Motor neuron (in vitro differentiated cells): ENCODE data around the gene ZNF267. TPM values are rescaled to one million over a fixed set of nuclear protein-coding genes. Genes with fewer than 3 reads are reported as not detected.
"Not testable (repeated sequence)": the region's sequence is repeated elsewhere in the genome, so short reads cannot be mapped to it uniquely, and the experiment has no call there.

Experiments used
- ATAC-seq, 8 experiments: fragments of 200-7000 bp; cut with Tn5 transposase; replicated peaks in 6 of 8; 2 replicates each; pipeline ENCODE4 v1.8.0; 2021; ENCODE audit warnings: mild to moderate bottlenecking in 8 of 8, moderate library complexity in 8 of 8
- H3K27ac ChIP-seq, 2 donors: fragments of 250-450 bp; sonication (Bioruptor Pico); 2 replicates each; pipeline ENCODE4 v1.9.0; 2021; ENCODE audit warnings: antibody characterized with exemption in 2 of 2, mild to moderate bottlenecking in 2 of 2, moderate library complexity in 1 of 2
- H3K4me1 ChIP-seq, 2 donors: fragments of 250-450 bp; sonication (Bioruptor Pico); replicated peaks in 1 of 2; 2 replicates each; pipeline ENCODE4 v1.6.1; 2021; ENCODE audit warnings: antibody characterized with exemption in 2 of 2, mild to moderate bottlenecking in 2 of 2, moderate library complexity in 1 of 2
- H3K4me3 ChIP-seq, 5 donors: fragments of 250-450 bp; sonication (Bioruptor Pico); 2 replicates each; pipeline ENCODE4 v1.9.0; 2021; ENCODE audit warnings: antibody characterized with exemption in 5 of 5, mild to moderate bottlenecking in 5 of 5, moderate library complexity in 4 of 5
- WGBS, 10 experiments: fragments of 450-650 bp; shearing (Covaris generic); methylation state at CpG; one replicate each; pipeline ENCODE4 v1.0.0; 2022; 5-methylcytosine and 5-hydroxymethylcytosine counted together
- in situ Hi-C, 9 experiments: fragments of 400-800 bp; cut with MboI; loops; one replicate each; pipeline ENCODE4 v1.15.0; 2021; ENCODE audit warnings: low sequenced_read_pairs in 9 of 9, low pct_unique_long_range_greater_than_20kb in 2 of 9; ENCODE audit not compliant: unreplicated experiment in 9 of 9
- total RNA-seq, 8 experiments: library from RNA; unstranded; fragments of 300-600 nt; gene quantifications; 2 replicates each; pipeline versions ENCODE4 v1.2.3 to v1.2.4, GENCODE V29; 2022

Gene ZNF267
- total RNA-seq, result 10 to 100 TPM in 3 of 8 experiments, 1 to 10 TPM in 5; 6.1 to 14.5 (median 8.8) TPM

- WGBS, 10 experiments, result 0 to 3% (median 0%) methylated on average over 1 to 12 of the region's 57 CpGs; no CpG with 5 or more reads in 3 of the 10 experiments
Measured at GRCh38 chr16:31873556-31874365, at the start of gene ZNF267. ZNF267 (plus strand) TSS chr16:31873807; CDS start chr16:31873967, 160 bp downstream.

DNA sequence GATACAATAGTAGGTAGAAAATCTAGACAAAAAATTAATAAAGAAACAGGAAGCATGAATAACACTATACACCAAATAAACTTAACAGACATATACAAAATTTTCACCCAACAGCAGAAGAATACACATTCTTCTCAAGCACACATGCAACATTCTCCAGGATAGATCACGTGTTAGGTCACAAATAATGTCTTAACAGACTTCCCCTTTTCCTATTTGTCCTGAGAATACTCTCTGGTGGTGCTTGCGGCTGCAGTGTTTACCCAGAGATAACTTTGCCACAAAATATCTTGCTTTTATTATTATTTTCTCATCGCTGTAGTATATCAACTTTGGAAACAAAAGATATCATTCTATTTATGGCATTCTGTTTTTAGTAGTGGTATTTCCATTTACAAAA is 40.6 kb upstream of the ZNF267 start:
- in situ Hi-C loops, result no loop called here
- 0 to 49% (median 29%) methylated on average over 1 to 3 of the region's 3 CpGs; no CpG with 5 or more reads in 1 of the 10 experiments for WGBS, 10 experiments
- H3K4me1 ChIP-seq, result no peaks in the 10 kb centered on the region
- no peak overlapping the region for H3K4me3 ChIP-seq
- ATAC-seq, result no peak
- no peak overlapping the region for H3K27ac ChIP-seq

More at GRCh38 chr16:31873556-31874365, at the start of gene ZNF267:
- peak within 1 kb of the TSS; percentile 75 to 95 (median 93) for H3K4me3 ChIP-seq
- H3K27ac ChIP-seq, result peak within 1 kb of the TSS; percentile 78 to 85
- in situ Hi-C loops, result loop anchor here in 3 of 9 experiments (25.0 kb wide), 3 partner anchors 411 to 911 kb away; partner anchors contain the start of genes ARMC5 (in 1 of the 3), HSD3B7 (in 1 of the 3), SETD1A (in 1 of the 3) and TGFB1I1 (in 1 of the 3)
- peak; percentile 79 to 98 (median 94) for ATAC-seq
- peaks cover 16 to 28% of the 10 kb centered on the region in 2 donors for H3K4me1 ChIP-seq

GRCh38 chr16:31836396-31836795 is 37.2 kb upstream of the ZNF267 start:
- no CpG with 5 or more reads among the region's 31 CpGs for WGBS, 10 experiments
- in situ Hi-C loops, result not testable (repeated sequence)

GRCh38 chr16:31842864-31843263 is 30.7 kb upstream of the ZNF267 start:
- H3K4me3 ChIP-seq, result no peak overlapping the region
- no peak for ATAC-seq
- 0 to 73% (median 20%) methylated on average over 1 to 6 of the region's 7 CpGs; no CpG with 5 or more reads in 1 of the 10 experiments for WGBS, 10 experiments
- in situ Hi-C loops, result no loop called here
- no peaks in the 10 kb centered on the region for H3K4me1 ChIP-seq
- no peak overlapping the region for H3K27ac ChIP-seq

More at GRCh38 chr16:31836396-31836795, 37.2 kb upstream of the ZNF267 start:
- not testable (repeated sequence) for H3K27ac ChIP-seq, H3K4me1 ChIP-seq, H3K4me3 ChIP-seq, ATAC-seq

DNA sequence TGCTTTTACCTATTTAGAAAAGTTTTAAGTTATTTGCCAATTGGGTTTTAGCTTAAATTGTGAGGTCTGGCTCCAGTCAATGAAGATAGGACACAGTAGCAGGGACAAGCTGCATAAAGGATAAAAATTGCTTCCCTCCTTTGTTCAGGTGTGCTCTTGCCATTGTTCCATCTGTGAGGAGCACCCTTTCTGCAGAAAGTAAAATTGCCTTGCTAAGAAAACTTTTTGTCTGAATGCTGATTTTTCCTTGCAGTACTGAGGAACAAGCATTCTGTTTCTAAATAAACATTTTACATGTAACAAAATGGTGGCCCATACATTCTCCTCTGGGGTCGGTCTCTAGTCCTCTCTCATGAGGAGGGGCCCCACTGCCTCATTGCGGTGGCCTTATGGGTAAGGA is 25.0 kb upstream of the ZNF267 start:
- H3K27ac ChIP-seq, H3K4me1 ChIP-seq, in situ Hi-C loops, ATAC-seq, H3K4me3 ChIP-seq: not testable (repeated sequence)
- WGBS, 10 experiments, result 0 to 100% (median 29%) methylated on average over 1 to 2 of the region's 2 CpGs; no CpG with 5 or more reads in 6 of the 10 experiments

DNA sequence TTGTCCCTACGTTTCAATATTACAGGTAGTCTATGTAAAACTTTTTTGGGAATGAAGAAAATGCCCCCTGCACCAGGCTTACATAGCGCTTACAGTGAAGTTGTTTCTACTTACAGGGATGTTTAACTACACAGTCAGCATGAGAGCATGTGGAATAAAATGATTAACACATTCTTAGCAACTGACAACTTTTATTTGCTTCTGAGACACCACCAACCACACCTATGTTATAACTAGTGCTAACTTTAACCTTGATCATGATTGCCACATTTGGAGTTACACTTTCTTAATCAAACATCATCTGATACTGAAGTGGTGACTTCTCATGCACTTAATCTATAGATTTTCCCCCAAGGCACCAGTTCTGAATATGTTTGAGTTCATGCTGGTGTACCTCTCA is 20.3 kb upstream of the ZNF267 start:
- no peak for ATAC-seq
- in situ Hi-C loops, result loop anchor here in 3 of 9 experiments (25.0 kb wide), 3 partner anchors 391 to 891 kb away; partner anchors contain the start of genes ARMC5 (in 1 of the 3), HSD3B7 (in 1 of the 3), SETD1A (in 1 of the 3) and TGFB1I1 (in 1 of the 3)
- no peaks in the 10 kb centered on the region for H3K4me1 ChIP-seq
- no peak overlapping the region for H3K4me3 ChIP-seq
- no peak overlapping the region for H3K27ac ChIP-seq
- WGBS, 10 experiments, result 0 to 100% (median 44%) methylated on average over 1 to 2 of the region's 2 CpGs; no CpG with 5 or more reads in 3 of the 10 experiments

- in situ Hi-C loops, result loop anchor here in 3 of 9 experiments (25.0 kb wide), 3 partner anchors 398 to 898 kb away; partner anchors contain the start of genes ARMC5 (in 1 of the 3), HSD3B7 (in 1 of the 3), SETD1A (in 1 of the 3) and TGFB1I1 (in 1 of the 3)
- no peak for ATAC-seq
- 0 to 57% (median 36%) methylated on average over 1 to 3 of the region's 3 CpGs for WGBS, 10 experiments
- Histone ChIP-seq H3K4me1 (no peaks in the 10 kb centered on the region), H3K27ac (no peak overlapping the region), H3K4me3 (no peak overlapping the region)
Measured at GRCh38 chr16:31860508-31860907, 13.1 kb upstream of the ZNF267 start.

DNA sequence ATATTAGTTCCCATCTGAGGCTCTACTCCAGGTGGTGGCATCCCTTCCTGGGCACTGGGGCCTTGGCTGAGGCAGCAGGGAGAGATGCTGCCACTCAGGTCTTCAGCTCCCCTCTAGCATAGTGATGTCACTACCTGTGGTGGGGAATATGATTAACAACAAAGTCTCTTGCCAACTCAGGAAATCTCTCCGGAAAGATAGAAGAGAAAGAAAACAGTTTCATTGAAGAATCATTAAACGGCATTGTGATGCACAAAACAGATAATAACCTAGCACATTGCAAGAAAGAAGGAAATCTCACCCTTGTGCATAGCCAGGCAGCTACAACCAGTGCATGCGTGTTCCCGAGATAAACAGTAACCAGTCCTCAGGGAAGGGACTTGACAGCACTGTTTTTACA is 12.2 kb upstream of the ZNF267 start:
- no peak for ATAC-seq
- Histone ChIP-seq H3K4me3 (no peak overlapping the region), H3K4me1 (no peaks in the 10 kb centered on the region), H3K27ac (no peak overlapping the region)
- WGBS, 10 experiments, result 34 to 100% (median 65%) methylated on average over 1 to 4 of the region's 4 CpGs; no CpG with 5 or more reads in 1 of the 10 experiments
- in situ Hi-C loops, result loop anchor here in 3 of 9 experiments (25.0 kb wide), 3 partner anchors 399 to 899 kb away; partner anchors contain the start of genes ARMC5 (in 1 of the 3), HSD3B7 (in 1 of the 3), SETD1A (in 1 of the 3) and TGFB1I1 (in 1 of the 3)

DNA sequence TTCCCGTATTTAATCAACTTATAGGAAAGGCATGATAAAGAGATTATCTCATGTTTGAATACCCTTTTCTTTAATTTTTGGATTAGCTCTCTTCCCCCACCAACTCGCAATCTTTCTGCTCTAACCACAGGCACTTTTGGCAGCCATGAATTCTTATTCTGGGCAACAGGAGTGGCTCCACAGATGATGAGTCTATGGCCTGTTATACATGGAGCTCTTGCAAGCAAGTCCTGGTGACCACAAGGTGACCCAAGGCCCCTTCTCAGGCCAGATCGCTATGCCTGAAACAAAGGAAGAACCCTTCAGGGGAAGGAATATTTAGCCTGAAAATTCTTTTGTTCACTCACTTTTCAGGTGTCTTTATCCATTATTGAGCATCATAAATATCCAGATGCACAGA is 10.8 kb upstream of the ZNF267 start:
- 20 to 86% (median 60%) methylated on average over 1 to 3 of the region's 3 CpGs; no CpG with 5 or more reads in 2 of the 10 experiments for WGBS, 10 experiments
- ATAC-seq, result no peak
- H3K4me3 ChIP-seq, result no peak overlapping the region
- no peak overlapping the region for H3K27ac ChIP-seq
- no peaks in the 10 kb centered on the region for H3K4me1 ChIP-seq
- in situ Hi-C loops, result loop anchor here in 3 of 9 experiments (25.0 kb wide), 3 partner anchors 400 to 900 kb away; partner anchors contain the start of genes ARMC5 (in 1 of the 3), HSD3B7 (in 1 of the 3), SETD1A (in 1 of the 3) and TGFB1I1 (in 1 of the 3)

- H3K4me1 ChIP-seq, result peaks cover 7 to 20% of the 10 kb centered on the region in 2 donors
- in situ Hi-C loops, result loop anchor here in 3 of 9 experiments (25.0 kb wide), 3 partner anchors 406 to 906 kb away; partner anchors contain the start of genes ARMC5 (in 1 of the 3), HSD3B7 (in 1 of the 3), SETD1A (in 1 of the 3) and TGFB1I1 (in 1 of the 3)
- WGBS, 10 experiments, result 8 to 64% (median 22%) methylated on average over 2 to 3 of the region's 3 CpGs; no CpG with 5 or more reads in 1 of the 10 experiments
- no peak overlapping the region for H3K4me3 ChIP-seq
- peak in 4 of 8 experiments; percentile 2 to 39 (median 8) for ATAC-seq
- no peak overlapping the region for H3K27ac ChIP-seq
Measured at GRCh38 chr16:31868164-31868563, 5.4 kb upstream of the ZNF267 start.

GRCh38 chr16:31868691-31869167 is 4.9 kb upstream of the ZNF267 start:
- 0 to 25% (median 0%) methylated on average over 1 to 8 of the region's 8 CpGs; no CpG with 5 or more reads in 3 of the 10 experiments for WGBS, 10 experiments
- Histone ChIP-seq H3K4me3 (no peak overlapping the region), H3K27ac (no peak overlapping the region), H3K4me1 (peaks cover 9 to 22% of the 10 kb centered on the region in 2 donors)
- in situ Hi-C loops, result loop anchor here in 3 of 9 experiments (25.0 kb wide), 3 partner anchors 406 to 906 kb away; partner anchors contain the start of genes ARMC5 (in 1 of the 3), HSD3B7 (in 1 of the 3), SETD1A (in 1 of the 3) and TGFB1I1 (in 1 of the 3)
- ATAC-seq, result peak; percentile 66 to 83 (median 68)

DNA sequence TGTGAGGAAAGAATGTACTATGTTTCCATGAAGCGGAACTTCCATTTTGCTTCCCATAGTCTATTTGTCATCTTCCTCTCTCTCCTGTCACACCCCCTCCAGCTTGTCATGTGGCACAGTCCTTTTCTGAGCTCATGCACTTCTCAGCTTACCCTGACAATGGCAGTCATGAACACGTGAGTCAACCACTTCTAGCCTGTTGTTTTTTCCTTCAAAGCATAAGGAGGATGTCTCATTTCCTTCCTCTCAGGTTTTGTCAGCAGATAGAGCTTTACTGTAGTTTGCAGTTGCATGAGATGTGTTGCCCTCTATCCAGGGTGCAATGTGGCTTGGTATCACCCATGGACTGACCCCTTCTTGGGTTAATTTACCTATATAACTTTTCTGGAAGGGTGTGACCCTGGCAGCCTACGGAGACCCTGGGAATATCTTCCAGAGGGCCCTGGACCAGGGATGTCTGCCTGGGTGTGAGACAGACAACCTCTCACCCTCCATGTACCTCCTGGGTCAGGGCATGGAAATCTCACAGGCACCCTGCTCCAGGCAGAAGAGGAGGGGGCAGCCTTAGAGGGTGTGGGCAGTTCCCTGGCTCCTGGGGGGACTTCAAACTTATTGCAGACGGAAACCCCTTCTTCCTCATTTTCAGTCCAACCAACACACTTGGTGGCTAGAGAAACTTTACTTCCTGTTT is 4.0 kb upstream of the ZNF267 start:
- no peak overlapping the region for H3K4me3 ChIP-seq
- ATAC-seq, result peak in 7 of 8 experiments; percentile 9 to 66 (median 51)

More for the DNA sequence above, 4.0 kb upstream of the ZNF267 start:
- in situ Hi-C loops, result loop anchor here in 3 of 9 experiments (25.0 kb wide), 3 partner anchors 407 to 907 kb away; partner anchors contain the start of genes ARMC5 (in 1 of the 3), HSD3B7 (in 1 of the 3), SETD1A (in 1 of the 3) and TGFB1I1 (in 1 of the 3)
- Histone ChIP-seq H3K4me1 (peaks cover 9 to 23% of the 10 kb centered on the region in 2 donors), H3K27ac (no peak overlapping the region)
- WGBS, 10 experiments, result 0 to 100% (median 62%) methylated on average over 1 to 4 of the region's 4 CpGs
